Psoas muscle (tissue), 8 donors: ENCODE results near the gene LILRB2. TPM values are rescaled to one million over a fixed set of nuclear protein-coding genes. Genes with fewer than 3 reads are reported as not detected.
"Not testable (repeated sequence)": the region's sequence is repeated elsewhere in the genome, so short reads cannot be mapped to it uniquely, and the experiment has no call there.

Source experiments
- ATAC-seq, 4 donors: fragments of 200-7000 bp; cut with Tn5 transposase; one replicate each; pipeline ENCODE4 v1.9.1; 2020; ENCODE audit warnings: moderate library complexity in 3 of 4, mild to moderate bottlenecking in 2 of 4
- DNase-seq, 2 donors: peaks; one replicate each; pipeline ENCODE4 v3.0.0-alpha.2; 2020
- H3K27ac ChIP-seq: fragments of 200-600 bp; one replicate; pipeline ENCODE4 v1.8.0; 2022
- H3K27me3 ChIP-seq, 3 donors: fragments of 200-600 bp in 1 of 3; one replicate each; pipeline versions ENCODE4 v1.6.1 to v1.8.0; 2013 to 2022; ENCODE audit warnings: low read length in 2 of 3, mild to moderate bottlenecking in 2 of 3, moderate library complexity in 1 of 3; ENCODE audit not compliant: insufficient read depth in 3 of 3
- H3K36me3 ChIP-seq, 2 donors: fragments of 200-600 bp in 1 of 2; one replicate each; pipeline versions ENCODE4 v1.6.1 to v1.8.0; 2013 to 2022; ENCODE audit warnings: low read depth in 1 of 2, mild to moderate bottlenecking in 1 of 2, moderate library complexity in 1 of 2; ENCODE audit not compliant: insufficient read depth in 1 of 2
- H3K4me1 ChIP-seq: fragments of 200-600 bp; one replicate; pipeline ENCODE4 v1.8.0; 2022
- H3K4me3 ChIP-seq: fragments of 200-600 bp; one replicate; pipeline ENCODE4 v1.8.0; 2022; ENCODE audit warnings: mild to moderate bottlenecking
- H3K9me3 ChIP-seq: fragments of 200-600 bp; one replicate; pipeline ENCODE4 v1.8.0; 2022
- CTCF ChIP-seq: fragments of 200-600 bp; IDR thresholded peaks from one replicate; pipeline ENCODE4 v1.8.0; 2022; ENCODE audit warnings: antibody characterized with exemption
- WGBS, 3 donors: extraction: QIAGEN DNeasy Blood & Tissue Kit; methylation state at CpG; one replicate each; pipeline versions ENCODE4 v1.1.6 to v1.1.7; 2013; 5-methylcytosine and 5-hydroxymethylcytosine counted together
- intact Hi-C, 2 donors: fragments of 100-400 bp; cut with DNase I; formaldehyde crosslinking; loops; one replicate each; pipeline versions ENCODE4 v1.11.0 to v1.14.2; 2022
- polyA plus RNA-seq, 3 donors: library from polyadenylated mRNA; stranded (reverse); fragments of 200-250 nt; gene quantifications; one replicate each; pipeline ENCODE4 v1.2.3, GENCODE V29; 2013
- total RNA-seq, 4 donors: library from RNA; stranded (reverse); fragmentation: NEBNext Ultra II Directional in 2 of 4; extraction: Animal tissue kit (Norgen Biotek cat#: 25700) in 2 of 4; gene quantifications; one replicate each; pipeline versions ENCODE4 v1.2.1 to v1.2.4, GENCODE V29; 2021 to 2023
- donor health status: healthy with polysubstance abuse.
- donor health status: DM: no; HTN: no; CAD: no; lungs with moderate emphysema.
- donor health status: Bipolar disorder and iron deficiency.
- donor health status: healthy.
- donor health status: DM: yes; HTN: yes; CAD: no.
- donor health status: DM: no; HTN: no; CAD: no.
- donor health status: DM: no; HTN: no; CAD: no.
- donor health status: DM: yes; HTN: yes; CAD: no.

The LILRB2 gene
- total and polyA plus RNA-seq, 7 donors: 0.41 to 2.4 (median 1.2) TPM

- Histone ChIP-seq H3K4me3 (no peak overlapping the region), H3K27me3 (peaks cover 0 to 1% (median 0%) of the 10 kb centered on the region in 3 donors), H3K27ac (no peak overlapping the region), H3K9me3 (no peaks in the 10 kb centered on the region), H3K4me1 (no peaks in the 10 kb centered on the region), H3K36me3 (no peaks in the 10 kb centered on the region)
- WGBS, 3 donors: 57 to 63% (median 58%) methylated on average over 7 of the region's 7 CpGs
- ATAC-seq (no peak), DNase-seq (no peak)
- no peak for TF ChIP-seq CTCF
- intact Hi-C loops: no loop called here
Measured at GRCh38 chr19:54299126-54299498, 18.2 kb upstream of the LILRB2 start.

- TF ChIP-seq CTCF: no peak
- no peak overlapping the region for H3K4me3 ChIP-seq
- ATAC-seq: no peak
- no peaks in the 10 kb centered on the region for H3K36me3 ChIP-seq
- intact Hi-C loops: no loop called here
- no peak for DNase-seq
- H3K9me3 ChIP-seq: no peaks in the 10 kb centered on the region
- WGBS, 3 donors: 52 to 59% (median 57%) methylated on average over 4 of the region's 4 CpGs
- no peaks in the 10 kb centered on the region for H3K4me1 ChIP-seq
- peaks cover 0 to 1% (median 0%) of the 10 kb centered on the region in 3 donors for H3K27me3 ChIP-seq
- no peak overlapping the region for H3K27ac ChIP-seq
Measured at GRCh38 chr19:54298357-54299125, 17.6 kb upstream of the LILRB2 start.

- H3K27ac ChIP-seq: no peak overlapping the region
- ATAC-seq (no peak), DNase-seq (no peak)
- TF ChIP-seq CTCF: no peak
- no peaks in the 10 kb centered on the region for H3K4me1 ChIP-seq
- WGBS, 3 donors: 35 to 43% (median 39%) methylated on average over 7 of the region's 7 CpGs
- no peaks in the 10 kb centered on the region for H3K9me3 ChIP-seq
- no peak overlapping the region for H3K4me3 ChIP-seq
- peaks cover 0 to 1% (median 0%) of the 10 kb centered on the region in 3 donors for H3K27me3 ChIP-seq
- H3K36me3 ChIP-seq: no peaks in the 10 kb centered on the region
- intact Hi-C loops: loop anchor here in 1 of 2 donors (2.0 kb wide), 2 partner anchors 279 to 333 kb away; partner anchors contain the start of gene LILRB1
Measured at GRCh38 chr19:54297759-54298305, 16.9 kb upstream of the LILRB2 start.

- Histone ChIP-seq H3K27me3 (peaks cover 0 to 1% (median 0%) of the 10 kb centered on the region in 3 donors), H3K27ac (no peak overlapping the region), H3K4me1 (no peaks in the 10 kb centered on the region), H3K4me3 (no peak overlapping the region), H3K36me3 (no peaks in the 10 kb centered on the region), H3K9me3 (no peaks in the 10 kb centered on the region)
- ATAC-seq: no peak
- DNase-seq: no peak
- TF ChIP-seq CTCF: no peak
- intact Hi-C loops: no loop called here
- WGBS, 3 donors: 78 to 86% (median 81%) methylated on average over 6 of the region's 6 CpGs
Measured at GRCh38 chr19:54294539-54294938, 13.6 kb upstream of the LILRB2 start.

GRCh38 chr19:54289160-54289559 is 8.2 kb upstream of the LILRB2 start:
- DNase-seq, H3K27me3 ChIP-seq, intact Hi-C loops, H3K4me3 ChIP-seq, ATAC-seq, H3K9me3 ChIP-seq, H3K36me3 ChIP-seq, H3K27ac ChIP-seq, H3K4me1 ChIP-seq: not testable (repeated sequence)
- 50 to 75% (median 56%) methylated on average over 8 of the region's 8 CpGs for WGBS, 3 donors
